Skeletal muscle satellite cell (primary cell): ENCODE results near the gene PHACTR3. TPM values are rescaled to one million over a fixed set of nuclear protein-coding genes. Genes with fewer than 3 reads are reported as not detected.
"Not testable (repeated sequence)": the region's sequence is repeated elsewhere in the genome, so short reads cannot be mapped to it uniquely, and the experiment has no call there.

Experiments
- H3K27me3 ChIP-seq: 2 replicates; pipeline ENCODE4 v1.7.0; 2013; ENCODE audit warnings: low read length; ENCODE audit not compliant: control insufficient read depth, insufficient read depth
- H3K36me3 ChIP-seq: 2 replicates; pipeline ENCODE4 v1.7.0; 2013; ENCODE audit warnings: mild to moderate bottlenecking, control low read depth, low read length; ENCODE audit not compliant: insufficient read depth
- H3K4me1 ChIP-seq: 2 replicates; pipeline ENCODE4 v1.7.0; 2013; ENCODE audit warnings: low read length; ENCODE audit not compliant: control insufficient read depth, insufficient read depth
- H3K4me2 ChIP-seq: 2 replicates; pipeline ENCODE4 v1.7.0; 2013; ENCODE audit warnings: mild to moderate bottlenecking, low read length
- H3K4me3 ChIP-seq: 2 replicates; pipeline ENCODE4 v1.7.0; 2013; ENCODE audit warnings: low read length
- H3K9ac ChIP-seq: 2 replicates; pipeline ENCODE4 v1.7.0; 2013; ENCODE audit warnings: mild to moderate bottlenecking, low read depth, low read length, moderate library complexity
- H3K9me3 ChIP-seq: replicated peaks from 2 replicates; pipeline ENCODE4 v1.7.0; 2013; ENCODE audit warnings: mild to moderate bottlenecking, control low read depth, low read length
- small RNA-seq: library from RNA; depleted of rRNA; stranded (forward); fragments of <200 nt; gene quantifications from one replicate; pipeline ENCODE3, GENCODE V24; 2012

Gene PHACTR3

GRCh38 chr20:59890035-59890434, 285.7 kb downstream of the PHACTR3 start:
- H3K4me3 ChIP-seq: not testable (repeated sequence)

DNA sequence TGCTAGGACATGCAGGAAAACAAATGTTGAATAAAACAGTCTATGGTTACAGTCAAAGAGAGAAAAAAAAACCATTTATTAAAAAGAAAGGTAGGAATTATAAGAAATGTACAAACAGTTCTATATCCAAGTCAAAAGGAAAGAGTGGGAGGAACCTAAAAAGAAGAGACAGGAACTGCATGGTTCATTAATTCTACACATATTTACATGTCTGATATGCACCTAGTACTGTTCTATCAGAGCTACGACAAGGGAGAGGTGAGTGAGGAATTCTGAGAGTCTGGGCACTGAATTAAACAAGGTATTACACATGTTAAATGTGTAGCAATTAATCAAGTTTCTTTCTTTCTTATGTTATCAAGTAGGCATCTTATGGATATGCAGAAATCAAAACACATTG, 287.2 kb downstream of the PHACTR3 start:
- no peak overlapping the region for H3K4me3 ChIP-seq
- no peak overlapping the region for H3K4me2 ChIP-seq
- H3K36me3 ChIP-seq: no peaks in the 10 kb centered on the region
- H3K4me1 ChIP-seq: no peaks in the 10 kb centered on the region
- H3K9ac ChIP-seq: no peak overlapping the region
- H3K27me3 ChIP-seq: no peaks in the 10 kb centered on the region
- no peaks in the 10 kb centered on the region for H3K9me3 ChIP-seq

More at GRCh38 chr20:59890035-59890434, 285.7 kb downstream of the PHACTR3 start:
- not testable (repeated sequence) for H3K4me2 ChIP-seq, H3K9ac ChIP-seq, H3K9me3 ChIP-seq, H3K4me1 ChIP-seq, H3K27me3 ChIP-seq, H3K36me3 ChIP-seq

DNA sequence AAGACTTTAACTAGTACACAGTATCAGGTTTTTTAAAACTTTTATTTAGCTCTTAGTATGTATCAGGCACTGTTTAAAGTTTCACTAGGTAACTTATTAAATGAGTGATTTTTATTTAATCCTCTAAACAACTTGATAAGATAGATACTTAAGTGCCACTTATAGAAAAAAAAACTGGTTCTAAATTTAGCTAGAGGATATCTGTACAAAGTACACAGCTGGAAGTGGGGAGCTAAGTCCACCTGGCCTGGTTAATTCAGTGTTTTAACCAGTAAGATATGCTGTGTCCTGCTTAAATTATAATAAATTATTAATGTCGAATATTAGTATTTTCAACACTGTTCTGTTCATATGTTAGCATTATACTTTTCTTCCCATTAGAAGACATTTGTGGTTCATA, 291.6 kb downstream of the PHACTR3 start:
- peaks cover 9% of the 10 kb centered on the region for H3K27me3 ChIP-seq
- no peak overlapping the region for H3K4me2 ChIP-seq
- no peak overlapping the region for H3K4me3 ChIP-seq
- no peaks in the 10 kb centered on the region for H3K36me3 ChIP-seq
- H3K4me1 ChIP-seq: no peaks in the 10 kb centered on the region
- no peaks in the 10 kb centered on the region for H3K9me3 ChIP-seq
- no peak overlapping the region for H3K9ac ChIP-seq

Small RNAs within 50 kb of the gene (small RNA-seq; reads per million reads assigned to genes)
- gene RNU7-141P: not detected
